Esophagus (tissue), 2 donors: ENCODE data around the gene NACC2. TPM values are rescaled to one million over a fixed set of nuclear protein-coding genes. Genes with fewer than 3 reads are reported as not detected.

Experiments
- H3K27ac ChIP-seq, 2 donors: one replicate each; pipeline ENCODE4 v1.5.1; 2013; ENCODE audit warnings: low read depth in 2 of 2, mild to moderate bottlenecking in 2 of 2, inconsistent platforms in 1 of 2, low read length in 1 of 2, moderate library complexity in 1 of 2
- H3K27me3 ChIP-seq, 2 donors: one replicate each; pipeline ENCODE4 v1.6.1; 2013; ENCODE audit warnings: low read length in 2 of 2, control low read depth in 1 of 2, mild to moderate bottlenecking in 1 of 2; ENCODE audit not compliant: insufficient read depth in 2 of 2, control insufficient read depth in 1 of 2
- H3K36me3 ChIP-seq, 2 donors: one replicate each; pipeline ENCODE4 v1.6.1; 2013; ENCODE audit warnings: low read length in 1 of 2; ENCODE audit not compliant: control insufficient read depth in 2 of 2, insufficient read depth in 2 of 2
- H3K4me1 ChIP-seq, 2 donors: one replicate each; pipeline ENCODE4 v1.6.1; 2013; ENCODE audit warnings: low read length in 1 of 2; ENCODE audit not compliant: control insufficient read depth in 2 of 2, insufficient read depth in 2 of 2
- H3K4me3 ChIP-seq, 2 donors: one replicate each; pipeline ENCODE4 v1.5.1; 2013; ENCODE audit warnings: low read length in 2 of 2, mild to moderate bottlenecking in 2 of 2, low read depth in 1 of 2, moderate library complexity in 1 of 2
- H3K9me3 ChIP-seq, 2 donors: one replicate each; pipeline ENCODE4 v1.6.1; 2013; ENCODE audit warnings: mild to moderate bottlenecking in 2 of 2, low read depth in 1 of 2, low read length in 1 of 2, moderate library complexity in 1 of 2; ENCODE audit not compliant: control insufficient read depth in 2 of 2, insufficient read depth in 1 of 2
- WGBS, 2 donors: extraction: QIAGEN DNeasy Blood & Tissue Kit; methylation state at CpG; one replicate each; pipeline ENCODE4 v1.1.7; 2013; 5-methylcytosine and 5-hydroxymethylcytosine counted together
- polyA plus RNA-seq, 2 donors: library from polyadenylated mRNA; stranded (reverse); fragments of 200-250 nt; gene quantifications; one replicate each; pipeline ENCODE4 v1.2.3, GENCODE V29; 2013
- donor health status: healthy with polysubstance abuse.
- donor health status: Bipolar disorder and iron deficiency.

The NACC2 gene
- polyA plus RNA-seq, 2 donors, result 3.2 to 4.5 TPM

- Histone ChIP-seq H3K4me1 (peaks cover 0 to 7% of the 10 kb centered on the region in 2 donors), H3K27me3 (no peaks in the 10 kb centered on the region), H3K27ac (peak overlapping the region in 1 of 2 donors; percentile 16), H3K9me3 (no peaks in the 10 kb centered on the region), H3K36me3 (no peaks in the 10 kb centered on the region), H3K4me3 (no peak overlapping the region)
- 83 to 84% methylated on average over 18 of the region's 18 CpGs for WGBS, 2 donors
These were observed 103.3 kb downstream of the NACC2 start for GRCh38 chr9:135991771-135992170.

GRCh38 chr9:135990468-135991429, 104.3 kb downstream of the NACC2 start:
- peaks cover 0 to 7% of the 10 kb centered on the region in 2 donors for H3K4me1 ChIP-seq
- no peak overlapping the region for H3K4me3 ChIP-seq
- 26 to 38% methylated on average over 16 to 21 of the region's 21 CpGs for WGBS, 2 donors
- H3K36me3 ChIP-seq, result no peaks in the 10 kb centered on the region
- no peaks in the 10 kb centered on the region for H3K9me3 ChIP-seq
- no peaks in the 10 kb centered on the region for H3K27me3 ChIP-seq
- no peak overlapping the region for H3K27ac ChIP-seq

GRCh38 chr9:135989722-135990467, 105.2 kb downstream of the NACC2 start:
- Histone ChIP-seq H3K4me3 (no peak overlapping the region), H3K9me3 (no peaks in the 10 kb centered on the region), H3K4me1 (peaks cover 0 to 7% of the 10 kb centered on the region in 2 donors), H3K36me3 (no peaks in the 10 kb centered on the region), H3K27me3 (no peaks in the 10 kb centered on the region), H3K27ac (no peak overlapping the region)
- WGBS, 2 donors, result 29 to 31% methylated on average over 30 to 36 of the region's 36 CpGs

- H3K4me3 ChIP-seq, result no peak overlapping the region
- no peak overlapping the region for H3K27ac ChIP-seq
- no peaks in the 10 kb centered on the region for H3K9me3 ChIP-seq
- no peaks in the 10 kb centered on the region for H3K36me3 ChIP-seq
- H3K27me3 ChIP-seq, result no peaks in the 10 kb centered on the region
- 79% methylated on average over 8 of the region's 8 CpGs for WGBS, 2 donors
- peaks cover 0 to 7% of the 10 kb centered on the region in 2 donors for H3K4me1 ChIP-seq
These were observed 105.9 kb downstream of the NACC2 start for GRCh38 chr9:135989157-135989556.

- H3K9me3 ChIP-seq, result no peaks in the 10 kb centered on the region
- no peaks in the 10 kb centered on the region for H3K27me3 ChIP-seq
- peaks cover 0 to 7% of the 10 kb centered on the region in 2 donors for H3K4me1 ChIP-seq
- 82 to 85% methylated on average over 17 of the region's 17 CpGs for WGBS, 2 donors
- no peak overlapping the region for H3K27ac ChIP-seq
- H3K4me3 ChIP-seq, result no peak overlapping the region
- H3K36me3 ChIP-seq, result no peaks in the 10 kb centered on the region
These were observed 106.6 kb downstream of the NACC2 start for GRCh38 chr9:135988493-135988892.

- Histone ChIP-seq H3K27me3 (no peaks in the 10 kb centered on the region), H3K4me3 (no peak overlapping the region), H3K9me3 (no peaks in the 10 kb centered on the region), H3K4me1 (peaks cover 0 to 7% of the 10 kb centered on the region in 2 donors), H3K27ac (no peak overlapping the region), H3K36me3 (no peaks in the 10 kb centered on the region)
- 76 to 79% methylated on average over 16 of the region's 16 CpGs for WGBS, 2 donors
These were observed 107.2 kb downstream of the NACC2 start for GRCh38 chr9:135987838-135988404.

- 76% methylated on average over 15 of the region's 15 CpGs for WGBS, 2 donors
- Histone ChIP-seq H3K4me1 (peaks cover 0 to 3% of the 10 kb centered on the region in 2 donors), H3K36me3 (no peaks in the 10 kb centered on the region), H3K4me3 (no peak overlapping the region), H3K27ac (no peak overlapping the region), H3K9me3 (no peaks in the 10 kb centered on the region), H3K27me3 (no peaks in the 10 kb centered on the region)
These were observed 108.5 kb downstream of the NACC2 start for GRCh38 chr9:135986605-135987004.

- Histone ChIP-seq H3K27me3 (no peaks in the 10 kb centered on the region), H3K4me3 (no peak overlapping the region), H3K27ac (no peak overlapping the region), H3K9me3 (no peaks in the 10 kb centered on the region), H3K36me3 (no peaks in the 10 kb centered on the region), H3K4me1 (peaks cover 0 to 3% of the 10 kb centered on the region in 2 donors)
- WGBS, 2 donors, result 83 to 85% methylated on average over 21 of the region's 21 CpGs
These were observed 109.2 kb downstream of the NACC2 start for GRCh38 chr9:135985889-135986288.

- Histone ChIP-seq H3K4me1 (peaks cover 0 to 2% of the 10 kb centered on the region in 2 donors), H3K27ac (no peak overlapping the region), H3K36me3 (no peaks in the 10 kb centered on the region), H3K9me3 (no peaks in the 10 kb centered on the region), H3K27me3 (no peaks in the 10 kb centered on the region), H3K4me3 (no peak overlapping the region)
- WGBS, 2 donors, result 88 to 90% methylated on average over 14 of the region's 14 CpGs
These were observed 109.7 kb downstream of the NACC2 start for GRCh38 chr9:135985459-135985774.
